BLaER1 (cell line): Measurements from ENCODE around the gene KCNIP4.
"Not testable (repeated sequence)": the region's sequence is repeated elsewhere in the genome, so short reads cannot be mapped to it uniquely, and the experiment has no call there.

Experiments
- H3K27ac ChIP-seq: shearing (Covaris generic); formaldehyde crosslinking; 2 replicates; pipeline ENCODE4 v1.8.1; 2022
- H3K27me3 ChIP-seq: shearing (Covaris generic); formaldehyde crosslinking; 2 replicates; pipeline ENCODE4 v1.8.1; 2022
- H3K36me3 ChIP-seq: shearing (Covaris generic); formaldehyde crosslinking; 2 replicates; pipeline ENCODE4 v1.8.1; 2022
- H3K4me1 ChIP-seq: shearing (Covaris generic); formaldehyde crosslinking; 2 replicates; pipeline ENCODE4 v1.8.1; 2022
- H3K4me2 ChIP-seq: shearing (Covaris generic); formaldehyde crosslinking; 2 replicates; pipeline ENCODE4 v1.8.1; 2022
- H3K4me3 ChIP-seq: shearing (Covaris generic); formaldehyde crosslinking; 2 replicates; pipeline ENCODE4 v1.8.1; 2022
- H3K9ac ChIP-seq: shearing (Covaris generic); formaldehyde crosslinking; 2 replicates; pipeline ENCODE4 v1.8.1; 2022
- H3K9me3 ChIP-seq: shearing (Covaris generic); formaldehyde crosslinking; 2 replicates; pipeline ENCODE4 v1.8.1; 2022
- H4K20me1 ChIP-seq: shearing (Covaris generic); formaldehyde crosslinking; 2 replicates; pipeline ENCODE4 v1.8.1; 2022
- Cebpa-rat ChIP-seq: shearing (Covaris generic); IDR thresholded peaks from 2 replicates; pipeline ENCODE4 v1.8.1; 2022

KCNIP4 gene

GRCh38 chr4:20760053-20760452 is 1188.5 kb downstream of the KCNIP4 start:
- H3K9me3 ChIP-seq, result no peaks in the 10 kb centered on the region
- H3K36me3 ChIP-seq, result no peaks in the 10 kb centered on the region
- TF ChIP-seq Cebpa-rat, result no peak
- H3K4me3 ChIP-seq, result no peak overlapping the region
- H4K20me1 ChIP-seq, result no peaks in the 10 kb centered on the region
- H3K9ac ChIP-seq, result no peak overlapping the region
- no peaks in the 10 kb centered on the region for H3K27me3 ChIP-seq
- H3K4me1 ChIP-seq, result no peaks in the 10 kb centered on the region
- no peak overlapping the region for H3K27ac ChIP-seq
- H3K4me2 ChIP-seq, result no peak overlapping the region

- Histone ChIP-seq H4K20me1 (no peaks in the 10 kb centered on the region), H3K9ac (no peak overlapping the region), H3K27me3 (no peaks in the 10 kb centered on the region), H3K4me1 (no peaks in the 10 kb centered on the region), H3K4me3 (no peak overlapping the region), H3K9me3 (no peaks in the 10 kb centered on the region), H3K4me2 (no peak overlapping the region), H3K27ac (no peak overlapping the region), H3K36me3 (peaks cover 4% of the 10 kb centered on the region; the same call in 1 of the 2 replicates)
- no peak for TF ChIP-seq Cebpa-rat
These were observed 1194.5 kb downstream of the KCNIP4 start for GRCh38 chr4:20754036-20754435.

GRCh38 chr4:20752641-20753040 is 1195.9 kb downstream of the KCNIP4 start:
- no peak overlapping the region for H3K4me3 ChIP-seq
- H4K20me1 ChIP-seq, result no peaks in the 10 kb centered on the region
- no peaks in the 10 kb centered on the region for H3K4me1 ChIP-seq
- H3K27me3 ChIP-seq, result no peaks in the 10 kb centered on the region
- no peak overlapping the region for H3K9ac ChIP-seq
- TF ChIP-seq Cebpa-rat, result no peak
- H3K36me3 ChIP-seq, result peaks cover 4% of the 10 kb centered on the region; the same call in 1 of the 2 replicates
- no peak overlapping the region for H3K4me2 ChIP-seq
- no peaks in the 10 kb centered on the region for H3K9me3 ChIP-seq
- H3K27ac ChIP-seq, result no peak overlapping the region

- H3K4me3 ChIP-seq, H3K27me3 ChIP-seq, H3K9ac ChIP-seq, H3K27ac ChIP-seq, H3K4me2 ChIP-seq, H3K9me3 ChIP-seq, H3K36me3 ChIP-seq, H4K20me1 ChIP-seq, H3K4me1 ChIP-seq: not testable (repeated sequence)
These were observed 1202.6 kb downstream of the KCNIP4 start for GRCh38 chr4:20746000-20746399.

- Histone ChIP-seq H3K4me1 (no peaks in the 10 kb centered on the region), H3K4me2 (no peak overlapping the region), H4K20me1 (no peaks in the 10 kb centered on the region), H3K27ac (no peak overlapping the region), H3K4me3 (no peak overlapping the region), H3K9me3 (peaks cover 36% of the 10 kb centered on the region), H3K36me3 (peaks cover 71% of the 10 kb centered on the region), H3K9ac (no peak overlapping the region), H3K27me3 (no peaks in the 10 kb centered on the region)
- TF ChIP-seq Cebpa-rat, result no peak
These were observed 1212.6 kb downstream of the KCNIP4 start for GRCh38 chr4:20735931-20736330.

GRCh38 chr4:20724915-20725314 is 1223.7 kb downstream of the KCNIP4 start:
- no peaks in the 10 kb centered on the region for H3K27me3 ChIP-seq
- H3K9ac ChIP-seq, result no peak overlapping the region
- peaks cover 27% of the 10 kb centered on the region for H3K9me3 ChIP-seq
- H3K4me2 ChIP-seq, result no peak overlapping the region
- no peaks in the 10 kb centered on the region for H4K20me1 ChIP-seq
- H3K4me1 ChIP-seq, result no peaks in the 10 kb centered on the region
- H3K36me3 ChIP-seq, result peaks cover 85% of the 10 kb centered on the region
- H3K27ac ChIP-seq, result no peak overlapping the region
- H3K4me3 ChIP-seq, result no peak overlapping the region
- no peak for TF ChIP-seq Cebpa-rat

GRCh38 chr4:20723463-20723862 is 1225.1 kb downstream of the KCNIP4 start:
- TF ChIP-seq Cebpa-rat, result no peak
- Histone ChIP-seq H3K4me1 (no peaks in the 10 kb centered on the region), H3K36me3 (peaks cover 84% of the 10 kb centered on the region), H3K4me3 (no peak overlapping the region), H3K9ac (no peak overlapping the region), H3K9me3 (peaks cover 29% of the 10 kb centered on the region), H4K20me1 (no peaks in the 10 kb centered on the region), H3K27me3 (no peaks in the 10 kb centered on the region), H3K27ac (no peak overlapping the region), H3K4me2 (no peak overlapping the region)

- H3K4me2 ChIP-seq, result no peak overlapping the region
- H3K9ac ChIP-seq, result no peak overlapping the region
- TF ChIP-seq Cebpa-rat, result no peak
- peaks cover 30% of the 10 kb centered on the region for H3K9me3 ChIP-seq
- no peak overlapping the region for H3K4me3 ChIP-seq
- no peak overlapping the region for H3K27ac ChIP-seq
- no peaks in the 10 kb centered on the region for H3K4me1 ChIP-seq
- H4K20me1 ChIP-seq, result no peaks in the 10 kb centered on the region
- H3K36me3 ChIP-seq, result peaks cover 84% of the 10 kb centered on the region
- no peaks in the 10 kb centered on the region for H3K27me3 ChIP-seq
These were observed 1225.6 kb downstream of the KCNIP4 start for GRCh38 chr4:20723019-20723418.

GRCh38 chr4:20711335-20711734 is 1237.2 kb downstream of the KCNIP4 start:
- no peak overlapping the region for H3K9ac ChIP-seq
- H3K27me3 ChIP-seq, result no peaks in the 10 kb centered on the region
- H3K36me3 ChIP-seq, result peaks cover 53% of the 10 kb centered on the region
- H3K4me1 ChIP-seq, result no peaks in the 10 kb centered on the region
- TF ChIP-seq Cebpa-rat, result no peak
- no peaks in the 10 kb centered on the region for H4K20me1 ChIP-seq
- H3K4me3 ChIP-seq, result no peak overlapping the region
- no peak overlapping the region for H3K27ac ChIP-seq
- peaks cover 10% of the 10 kb centered on the region for H3K9me3 ChIP-seq
- H3K4me2 ChIP-seq, result no peak overlapping the region

- Histone ChIP-seq H3K9me3 (no peaks in the 10 kb centered on the region), H3K27me3 (no peaks in the 10 kb centered on the region), H3K4me2 (peak within 1 kb of the TSS; percentile 86), H3K4me3 (peak within 1 kb of the TSS; percentile 80), H4K20me1 (no peaks in the 10 kb centered on the region), H3K27ac (peak within 1 kb of the TSS; percentile 70), H3K4me1 (peaks cover 19% of the 10 kb centered on the region), H3K36me3 (peaks cover 11% of the 10 kb centered on the region), H3K9ac (peak within 1 kb of the TSS; percentile 80)
- TF ChIP-seq Cebpa-rat, result no peak
These were observed 1248.4 kb downstream of the KCNIP4 start, which contains the start of gene PACRGL for GRCh38 chr4:20700007-20700761. PACRGL (plus strand) TSS chr4:20700458; CDS start chr4:20704482, 4,024 bp downstream.
